Ishikawa (cell line): ENCODE data around the gene SYP.

ENCODE experiments used
- CEBPB ChIP-seq: IDR thresholded peaks from 2 replicates; pipeline ENCODE4 v1.6.1; 2012
- CREB1 ChIP-seq: IDR thresholded peaks from 2 replicates; pipeline ENCODE4 v1.6.1; 2012; ENCODE audit warnings: low read depth
- EGR1 ChIP-seq: IDR thresholded peaks from 2 replicates; pipeline ENCODE4 v1.6.1; 2012
- EP300 ChIP-seq: IDR thresholded peaks from 2 replicates; pipeline ENCODE4 v1.6.1; 2012; ENCODE audit warnings: borderline replicate concordance
- FOXM1 ChIP-seq: IDR thresholded peaks from 2 replicates; pipeline ENCODE4 v1.6.1; 2012; ENCODE audit warnings: low read depth, borderline replicate concordance
- NFIC ChIP-seq: IDR thresholded peaks from 2 replicates; pipeline ENCODE4 v1.6.1; 2012
- RAD21 ChIP-seq: IDR thresholded peaks from 2 replicates; pipeline ENCODE4 v1.6.1; 2012; ENCODE audit warnings: low read depth
- TAF1 ChIP-seq: IDR thresholded peaks from 2 replicates; pipeline ENCODE4 v1.6.1; 2012; ENCODE audit warnings: low read depth, mild to moderate bottlenecking
- TCF12 ChIP-seq: IDR thresholded peaks from 2 replicates; pipeline ENCODE4 v1.6.1; 2012; ENCODE audit warnings: low read depth
- TEAD4 ChIP-seq: IDR thresholded peaks from 2 replicates; pipeline ENCODE4 v1.6.1; 2012
- YY1 ChIP-seq: IDR thresholded peaks from 2 replicates; pipeline ENCODE4 v1.6.1; 2012; ENCODE audit warnings: low read depth
- ZBTB7A ChIP-seq: IDR thresholded peaks from 2 replicates; pipeline ENCODE4 v1.6.1; 2012; ENCODE audit warnings: low read depth
- TF ChIP-seq, protein P1 (sequence below): IDR thresholded peaks from 2 replicates; pipeline ENCODE4 v1.6.1; 2012
- TF ChIP-seq, protein P2 (sequence below): IDR thresholded peaks from 2 replicates; pipeline ENCODE4 v1.6.1; 2012
- TF ChIP-seq, protein P3 (sequence below): IDR thresholded peaks from 2 replicates; pipeline ENCODE4 v1.6.1; 2012; ENCODE audit warnings: low read depth, mild to moderate bottlenecking

SYP gene

DNA sequence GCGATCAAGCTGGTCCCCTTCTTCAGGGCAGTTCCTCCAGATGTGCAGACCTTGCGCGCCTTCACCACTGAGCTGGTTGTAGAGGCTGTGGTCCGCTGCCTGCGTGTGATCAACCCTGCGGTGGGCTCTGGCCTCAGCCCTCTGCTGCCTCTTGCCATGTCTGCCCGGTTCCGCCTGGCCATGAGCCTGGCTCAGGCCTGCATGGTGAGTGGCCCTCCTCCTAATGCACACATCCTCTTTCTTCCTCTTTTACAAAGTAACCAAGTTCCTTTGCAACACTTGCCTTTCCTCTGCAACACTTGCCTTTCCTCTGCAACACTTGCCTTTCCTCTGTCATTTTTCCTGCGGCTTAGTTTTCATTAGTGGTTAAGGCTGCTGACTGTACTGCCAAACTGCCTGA lies 37.1 kb upstream of the SYP start:
- no peak for TF ChIP-seq TAF1
- TF ChIP-seq FOXM1, result no peak
- TF ChIP-seq TEAD4, result no peak
- TF ChIP-seq TCF12, result no peak
- TF ChIP-seq, protein P1, sequence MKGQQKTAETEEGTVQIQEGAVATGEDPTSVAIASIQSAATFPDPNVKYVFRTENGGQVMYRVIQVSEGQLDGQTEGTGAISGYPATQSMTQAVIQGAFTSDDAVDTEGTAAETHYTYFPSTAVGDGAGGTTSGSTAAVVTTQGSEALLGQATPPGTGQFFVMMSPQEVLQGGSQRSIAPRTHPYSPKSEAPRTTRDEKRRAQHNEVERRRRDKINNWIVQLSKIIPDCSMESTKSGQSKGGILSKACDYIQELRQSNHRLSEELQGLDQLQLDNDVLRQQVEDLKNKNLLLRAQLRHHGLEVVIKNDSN, result no peak
- TF ChIP-seq EP300, result no peak
- no peak for TF ChIP-seq CEBPB
- TF ChIP-seq, protein P2, sequence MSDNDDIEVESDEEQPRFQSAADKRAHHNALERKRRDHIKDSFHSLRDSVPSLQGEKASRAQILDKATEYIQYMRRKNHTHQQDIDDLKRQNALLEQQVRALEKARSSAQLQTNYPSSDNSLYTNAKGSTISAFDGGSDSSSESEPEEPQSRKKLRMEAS, result no peak
- TF ChIP-seq RAD21, result no peak
- no peak for TF ChIP-seq ZBTB7A
- TF ChIP-seq YY1, result no peak
- TF ChIP-seq, protein P3, sequence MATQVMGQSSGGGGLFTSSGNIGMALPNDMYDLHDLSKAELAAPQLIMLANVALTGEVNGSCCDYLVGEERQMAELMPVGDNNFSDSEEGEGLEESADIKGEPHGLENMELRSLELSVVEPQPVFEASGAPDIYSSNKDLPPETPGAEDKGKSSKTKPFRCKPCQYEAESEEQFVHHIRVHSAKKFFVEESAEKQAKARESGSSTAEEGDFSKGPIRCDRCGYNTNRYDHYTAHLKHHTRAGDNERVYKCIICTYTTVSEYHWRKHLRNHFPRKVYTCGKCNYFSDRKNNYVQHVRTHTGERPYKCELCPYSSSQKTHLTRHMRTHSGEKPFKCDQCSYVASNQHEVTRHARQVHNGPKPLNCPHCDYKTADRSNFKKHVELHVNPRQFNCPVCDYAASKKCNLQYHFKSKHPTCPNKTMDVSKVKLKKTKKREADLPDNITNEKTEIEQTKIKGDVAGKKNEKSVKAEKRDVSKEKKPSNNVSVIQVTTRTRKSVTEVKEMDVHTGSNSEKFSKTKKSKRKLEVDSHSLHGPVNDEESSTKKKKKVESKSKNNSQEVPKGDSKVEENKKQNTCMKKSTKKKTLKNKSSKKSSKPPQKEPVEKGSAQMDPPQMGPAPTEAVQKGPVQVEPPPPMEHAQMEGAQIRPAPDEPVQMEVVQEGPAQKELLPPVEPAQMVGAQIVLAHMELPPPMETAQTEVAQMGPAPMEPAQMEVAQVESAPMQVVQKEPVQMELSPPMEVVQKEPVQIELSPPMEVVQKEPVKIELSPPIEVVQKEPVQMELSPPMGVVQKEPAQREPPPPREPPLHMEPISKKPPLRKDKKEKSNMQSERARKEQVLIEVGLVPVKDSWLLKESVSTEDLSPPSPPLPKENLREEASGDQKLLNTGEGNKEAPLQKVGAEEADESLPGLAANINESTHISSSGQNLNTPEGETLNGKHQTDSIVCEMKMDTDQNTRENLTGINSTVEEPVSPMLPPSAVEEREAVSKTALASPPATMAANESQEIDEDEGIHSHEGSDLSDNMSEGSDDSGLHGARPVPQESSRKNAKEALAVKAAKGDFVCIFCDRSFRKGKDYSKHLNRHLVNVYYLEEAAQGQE, result no peak
- no peak for TF ChIP-seq NFIC
- no peak for TF ChIP-seq EGR1
- TF ChIP-seq CREB1, result no peak

DNA sequence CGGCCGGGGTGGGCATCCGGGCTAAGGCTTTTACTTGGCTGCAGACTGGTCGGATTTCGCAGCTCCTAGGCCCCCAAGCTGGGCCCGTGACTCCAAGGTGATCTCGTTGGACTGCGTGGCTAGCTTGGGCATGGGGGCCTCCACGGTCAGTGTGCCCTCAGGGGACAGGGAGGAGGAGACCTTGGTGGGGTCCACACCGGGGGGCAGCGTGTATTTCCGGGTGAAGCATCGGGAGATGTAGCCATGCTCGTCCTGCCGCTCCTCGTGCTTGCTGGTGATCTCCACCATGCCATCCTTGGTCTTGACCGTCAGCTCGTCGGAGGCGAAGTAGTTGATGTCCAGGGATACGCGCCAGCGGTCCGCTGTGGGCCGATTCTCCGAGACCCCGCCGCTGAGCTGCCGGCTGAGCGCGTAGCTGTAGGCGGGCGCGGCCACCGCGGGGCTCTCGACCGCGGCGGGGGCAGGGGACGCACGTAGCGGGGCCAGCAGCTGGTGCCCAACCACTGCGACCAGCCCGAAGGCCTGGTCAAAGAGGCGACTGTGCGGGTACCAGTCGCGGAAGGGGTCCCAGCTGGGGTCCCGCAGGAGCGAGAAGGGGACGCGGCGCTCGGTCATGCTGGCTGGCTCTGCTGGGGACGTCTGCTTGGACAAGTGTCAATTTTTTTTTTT lies 34.0 kb upstream of the SYP start:
- TF ChIP-seq RAD21 (no peak), EP300 (no peak), ZBTB7A (no peak), FOXM1 (no peak), TCF12 (no peak), NFIC (no peak)
- TF ChIP-seq, protein P3, result no peak

DNA sequence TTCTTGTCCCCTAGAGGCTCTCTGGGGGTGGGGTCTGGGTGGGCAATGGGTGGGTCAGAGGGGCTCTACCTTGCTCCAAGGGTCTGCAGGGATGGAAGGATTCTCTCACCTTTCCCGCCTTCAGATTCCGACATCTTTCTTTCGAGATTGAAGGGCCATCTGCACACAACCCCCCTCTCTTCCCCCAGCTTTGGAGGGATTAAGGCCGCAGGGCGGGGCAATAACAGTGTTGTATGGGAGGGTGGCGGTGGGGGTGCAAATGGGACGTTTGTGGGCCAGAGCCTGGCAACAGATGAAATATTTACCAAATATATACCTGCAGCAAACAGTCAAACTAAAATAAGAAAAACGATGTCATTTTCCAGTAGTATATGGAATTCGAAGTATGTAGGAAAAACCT lies 33.2 kb upstream of the SYP start, which contains the start of gene CACNA1F:
Gene CACNA1F, minus strand, starts transcription at position 165 of the 400 bp plus-strand sequence. Its CDS starts 31 bp downstream, at position 134.
- TF ChIP-seq RAD21, result no peak
- TF ChIP-seq CEBPB, result no peak
- no peak for TF ChIP-seq ZBTB7A
- TF ChIP-seq YY1, result no peak
- no peak for TF ChIP-seq TCF12
- no peak for TF ChIP-seq EP300
- TF ChIP-seq CREB1, result no peak
- TF ChIP-seq, protein P2, result no peak
- no peak for TF ChIP-seq FOXM1
- TF ChIP-seq, protein P1, result no peak
- TF ChIP-seq EGR1, result no peak
- TF ChIP-seq, protein P3, result no peak
- no peak for TF ChIP-seq TAF1
- no peak for TF ChIP-seq TEAD4
- TF ChIP-seq NFIC, result no peak

DNA sequence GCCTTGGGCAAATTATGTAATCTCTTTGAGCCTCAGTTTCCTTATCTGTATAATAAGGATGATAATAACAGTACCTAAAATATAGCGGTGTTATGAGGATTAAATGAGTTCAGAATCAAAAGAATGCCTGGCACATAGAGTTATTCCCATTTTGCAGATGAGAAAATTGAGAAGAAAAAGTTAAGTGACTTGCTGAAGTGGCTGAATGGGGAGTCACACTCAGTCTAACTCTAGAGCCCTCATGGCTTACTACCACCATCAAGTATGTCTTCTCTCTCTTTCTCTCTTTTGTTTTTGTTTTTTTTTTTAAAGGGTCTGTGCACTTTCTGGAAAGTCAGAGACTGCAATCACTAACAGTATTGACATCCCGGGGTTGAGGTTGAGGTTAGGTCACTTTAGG lies 32.5 kb upstream of the SYP start:
- TF ChIP-seq TEAD4, result no peak
- TF ChIP-seq, protein P3, result no peak
- no peak for TF ChIP-seq TCF12
- no peak for TF ChIP-seq FOXM1
- TF ChIP-seq CEBPB, result no peak
- TF ChIP-seq ZBTB7A, result no peak
- TF ChIP-seq, protein P2, result no peak
- TF ChIP-seq RAD21, result no peak
- TF ChIP-seq EP300, result no peak
